Endothelial cell of umbilical vein (primary cell): ENCODE results near the gene MTARC2. TPM values are rescaled to one million over a fixed set of nuclear protein-coding genes. Genes with fewer than 3 reads are reported as not detected.

Source experiments
- BruUV-seq: library from RNA; stranded (reverse); fragments of 400-500 nt; replicated peaks from 2 replicates; lab custom pipeline; 2021; lab: Mats Ljungman, UMichigan
- CTCF ChIA-PET: fragments of 300-600, 350-600 bp; sonication (Branson Sonifier 250); formaldehyde crosslinking; loops from one replicate; lab custom pipeline; 2021; ENCODE audit warnings: antibody characterized with exemption, inconsistent platforms; lab: Charles Lee
- POLR2A ChIA-PET: fragments of 300-600, 350-600 bp; sonication (Branson Sonifier 250); formaldehyde crosslinking; loops from one replicate; lab custom pipeline; 2021; ENCODE audit warnings: antibody characterized with exemption, inconsistent platforms; lab: Charles Lee
- DNase-seq: peaks from one replicate; pipeline ENCODE4 v3.0.0-alpha.2; 2011; ENCODE audit warnings: low read depth, low spot score
- FAIRE-seq: peaks from 2 replicates; lab custom pipeline; 2011; peaks lifted over from hg19 to GRCh38; lab: Jason Lieb, UNC
- H2AFZ ChIP-seq: 2 replicates; pipeline ENCODE4 v1.6.0; 2012; ENCODE audit warnings: low read depth, low read length, control low read depth, inconsistent platforms
- H3K27ac ChIP-seq: 2 replicates; pipeline ENCODE4 v1.5.1; 2011; ENCODE audit warnings: low read depth, mild to moderate bottlenecking, control low read depth, low read length, moderate library complexity; ENCODE audit not compliant: insufficient read depth
- H3K27me3 ChIP-seq, 2 experiments: 2 replicates each; pipeline versions ENCODE4 v1.6.0 to v1.6.1; 2011; ENCODE audit warnings: low read length in 2 of 2, mixed read lengths in 1 of 2; ENCODE audit not compliant: control insufficient read depth in 2 of 2, insufficient read depth in 2 of 2
- H3K36me3 ChIP-seq, 2 experiments: 2 replicates in 1 of 2; 3 replicates in 1 of 2; pipeline ENCODE4 v1.5.1; 2011; ENCODE audit warnings: low read length in 2 of 2, mild to moderate bottlenecking in 1 of 2, moderate library complexity in 1 of 2; ENCODE audit not compliant: control insufficient read depth in 2 of 2, insufficient read depth in 2 of 2; ENCODE audit errors: extremely low read depth in 1 of 2
- H3K4me1 ChIP-seq: 3 replicates; pipeline ENCODE4 v1.5.1; 2011; ENCODE audit warnings: mild to moderate bottlenecking, low read length; ENCODE audit not compliant: control insufficient read depth, insufficient read depth; ENCODE audit errors: extremely low read depth
- H3K4me2 ChIP-seq: 2 replicates; pipeline ENCODE4 v1.6.1; 2011; ENCODE audit warnings: low read length, control low read depth, mixed read lengths; ENCODE audit not compliant: insufficient read depth
- H3K4me3 ChIP-seq, 3 experiments: fragments of 200-600 bp in 1 of 3; sonication (generic), shearing (Covaris generic) in 1 of 3; replicated peaks in 1 of 3; 2 replicates each; pipeline ENCODE4 v1.5.1; 2011 to 2016; ENCODE audit warnings: control low read depth in 3 of 3, low read length in 3 of 3, mild to moderate bottlenecking in 2 of 3, inconsistent platforms in 1 of 3, low read depth in 1 of 3, moderate library complexity in 1 of 3; ENCODE audit not compliant: insufficient read depth in 1 of 3
- H3K79me2 ChIP-seq: 2 replicates; pipeline ENCODE4 v1.6.0; 2012; ENCODE audit warnings: low read length, inconsistent platforms; ENCODE audit not compliant: control insufficient read depth, insufficient read depth
- H3K9ac ChIP-seq: replicated peaks from 2 replicates; pipeline ENCODE3; 2011; ENCODE audit warnings: low read length, control low read depth; ENCODE audit not compliant: insufficient read depth; ENCODE audit errors: extremely low read depth
- H3K9me1 ChIP-seq: replicated peaks from 3 replicates; pipeline ENCODE4 v1.6.0; 2011; ENCODE audit warnings: mild to moderate bottlenecking, low read length; ENCODE audit not compliant: control insufficient read depth, insufficient read depth; ENCODE audit errors: extremely low read depth
- H3K9me3 ChIP-seq: replicated peaks from 2 replicates; pipeline ENCODE4 v1.5.1; 2012; ENCODE audit warnings: low read length, inconsistent platforms; ENCODE audit not compliant: control insufficient read depth, insufficient read depth
- H4K20me1 ChIP-seq: replicated peaks from 2 replicates; pipeline ENCODE3; 2011; ENCODE audit warnings: mild to moderate bottlenecking, low read length; ENCODE audit not compliant: control insufficient read depth, insufficient read depth; ENCODE audit errors: extremely low read depth
- EZH2 ChIP-seq: IDR thresholded peaks from 2 replicates; pipeline ENCODE4 v1.6.1; 2012; ENCODE audit warnings: borderline replicate concordance, low read depth, mild to moderate bottlenecking, moderate library complexity, low read length, inconsistent platforms; ENCODE audit not compliant: severe bottlenecking
- FOS ChIP-seq: IDR thresholded peaks from 2 replicates; pipeline ENCODE4 v1.6.1; 2011; ENCODE audit warnings: mild to moderate bottlenecking, low read length, moderate library complexity, borderline replicate concordance; ENCODE audit not compliant: insufficient read depth
- GATA2 ChIP-seq: IDR thresholded peaks from 2 replicates; pipeline ENCODE4 v1.7.0; 2011; ENCODE audit warnings: low read depth, mild to moderate bottlenecking, moderate library complexity, mixed read lengths, low read length; ENCODE audit not compliant: insufficient read length, insufficient read depth
- JUN ChIP-seq: IDR thresholded peaks from 2 replicates; pipeline ENCODE4 v1.6.1; 2011; ENCODE audit warnings: borderline replicate concordance, low read depth; ENCODE audit not compliant: insufficient read length, insufficient read depth
- POLR2AphosphoS5 ChIP-seq: IDR thresholded peaks from 2 replicates; pipeline ENCODE4 v1.6.1; 2012; ENCODE audit warnings: low read depth, mild to moderate bottlenecking, control low read depth, low read length, moderate library complexity; ENCODE audit not compliant: insufficient read depth
- dilution Hi-C: fragments of 300-500 bp; cut with MboI; formaldehyde crosslinking; loops from one replicate; pipeline ENCODE4 v1.15.0; 2019; ENCODE audit warnings: low sequenced_read_pairs; ENCODE audit not compliant: extremely low pct_ligation_motif_present
- intact Hi-C: fragments of 100-400 bp; cut with micrococcal nuclease; formaldehyde crosslinking; loops from one replicate; pipeline ENCODE4 v1.10.0; 2022
- polyA plus RNA-seq, 4 experiments: library from polyadenylated mRNA; depleted of rRNA in 3 of 4; stranded (reverse) in 3 of 4; unstranded in 1 of 4; fragments of >200 nt; gene quantifications; 2 replicates each; pipeline versions ENCODE4 v1.2.1 to v1.2.3, GENCODE V29; 2011 to 2012; ENCODE audit warnings: missing spikeins in 1 of 4
- total RNA-seq: library from RNA; stranded (reverse); gene quantifications from 2 replicates; pipeline ENCODE4 v1.2.3, GENCODE V29; 2021
- TF ChIP-seq, protein P1 (sequence below): IDR thresholded peaks from 2 replicates; pipeline ENCODE4 v1.6.1; 2011; ENCODE audit not compliant: insufficient read depth, insufficient read length

MTARC2 gene
- total and polyA plus RNA-seq, 2 donors (not counting 3 experiments of a cell fraction or from before 2014, with no cell fraction given): 9.8 to 14.1 TPM

DNA sequence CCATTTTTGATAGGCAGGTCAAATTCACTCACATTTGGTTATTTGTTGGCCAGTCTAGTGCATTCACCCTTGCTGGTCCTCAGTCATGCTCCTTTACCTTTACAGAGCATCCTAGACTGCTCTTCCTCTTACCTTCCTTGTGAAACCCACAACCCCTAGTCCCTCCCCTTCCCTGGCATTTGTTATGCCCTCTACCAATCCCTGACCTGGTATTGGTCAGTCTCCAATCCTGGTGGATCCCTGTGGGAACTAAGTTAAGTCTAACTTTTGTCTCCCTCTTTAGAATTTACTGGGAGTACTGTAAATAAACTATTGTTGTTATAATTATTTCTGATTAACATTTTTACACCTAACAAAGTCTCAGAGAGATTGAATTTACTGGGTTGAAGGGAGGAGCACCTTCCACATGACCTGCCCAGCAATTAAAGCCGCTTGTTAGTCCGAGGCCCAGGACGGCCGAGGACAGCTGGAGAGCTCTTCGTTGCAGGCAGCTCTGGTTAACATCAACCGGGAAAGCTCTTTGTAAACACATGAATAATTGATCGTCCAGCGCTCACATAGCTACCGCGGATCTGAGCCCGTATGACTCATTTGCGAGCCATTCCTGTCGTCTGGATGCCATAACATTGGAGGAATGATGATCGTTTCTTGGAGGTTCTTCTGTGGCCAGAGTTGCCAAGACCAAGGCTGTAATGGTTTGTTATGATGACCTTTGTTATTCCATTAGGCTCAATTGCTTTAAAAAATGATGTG lies 70.5 kb downstream of the MTARC2 start:
- no peaks in the 10 kb centered on the region for H3K9me1 ChIP-seq
- intact Hi-C loops: loop anchor here (10.0 kb wide), 1 partner anchor 1026 kb away; no protein-coding TSS in a partner anchor
- H3K27ac ChIP-seq: no peak overlapping the region
- no peaks in the 10 kb centered on the region for H4K20me1 ChIP-seq
- H3K79me2 ChIP-seq: no peaks in the 10 kb centered on the region
- POLR2A ChIA-PET: no interaction called here
- no peaks in the 10 kb centered on the region for H3K36me3 ChIP-seq
- dilution Hi-C loops: no loop called here
- H3K4me3 ChIP-seq: no peak overlapping the region
- no TSS peak for BruUV-seq
- DNase-seq: peak; percentile 12
- H2AFZ ChIP-seq: no peak overlapping the region
- H3K4me1 ChIP-seq: no peaks in the 10 kb centered on the region
- H3K9ac ChIP-seq: no peak overlapping the region
- no peak overlapping the region for H3K4me2 ChIP-seq
- CTCF ChIA-PET: interaction anchor here (1.2 kb wide), 1 partner anchor 385 kb away, joined by 3 read pairs; no protein-coding TSS in a partner anchor
- peak; percentile 62 for FAIRE-seq
- TF ChIP-seq EZH2 (no peak), FOS (no peak), GATA2 (no peak), JUN (peak; percentile 40), POLR2AphosphoS5 (no peak)
- TF ChIP-seq, protein P1, sequence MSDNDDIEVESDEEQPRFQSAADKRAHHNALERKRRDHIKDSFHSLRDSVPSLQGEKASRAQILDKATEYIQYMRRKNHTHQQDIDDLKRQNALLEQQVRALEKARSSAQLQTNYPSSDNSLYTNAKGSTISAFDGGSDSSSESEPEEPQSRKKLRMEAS: no peak
- peaks cover 0 to 2% of the 10 kb centered on the region in 2 experiments for H3K27me3 ChIP-seq
- no peaks in the 10 kb centered on the region for H3K9me3 ChIP-seq
